Neural crest cell (in vitro differentiated cells): Measurements from ENCODE around the gene AADACL2. TPM values are rescaled to one million over a fixed set of nuclear protein-coding genes. Genes with fewer than 3 reads are reported as not detected.

Experiments used
- DNase-seq: peaks from one replicate; pipeline ENCODE4 v3.0.0; 2021; ENCODE audit warnings: low read depth, mixed read lengths, low spot score
- H3K27ac Mint-ChIP-seq: one replicate; pipeline ENCODE4 v1.8.0; 2021; ENCODE audit warnings: mild to moderate bottlenecking, mixed read lengths; ENCODE audit not compliant: unreplicated experiment
- H3K27me3 Mint-ChIP-seq: 2 replicates; pipeline ENCODE4 v1.8.0; 2021; ENCODE audit warnings: low read depth, mild to moderate bottlenecking, mixed read lengths
- H3K36me3 Mint-ChIP-seq: 2 replicates; pipeline ENCODE4 v1.8.0; 2021; ENCODE audit warnings: low read depth, mild to moderate bottlenecking, mixed read lengths
- H3K4me1 Mint-ChIP-seq: 2 replicates; pipeline ENCODE4 v1.8.0; 2021; ENCODE audit warnings: mixed read lengths
- H3K4me3 Mint-ChIP-seq: one replicate; pipeline ENCODE4 v1.8.0; 2021; ENCODE audit warnings: mild to moderate bottlenecking, mixed read lengths
- H3K9me3 Mint-ChIP-seq: 2 replicates; pipeline ENCODE4 v1.8.0; 2021; ENCODE audit warnings: mixed read lengths
- CTCF ChIP-seq: fragments of 200-600 bp; sonication (generic); conservative IDR thresholded peaks from 2 replicates; pipeline ENCODE4 v1.5.0; 2021; ENCODE audit warnings: antibody characterized with exemption, mild to moderate bottlenecking
- long read RNA-seq: library from polyadenylated mRNA; unstranded; transcript quantifications from one replicate; pipeline ENCODE4 v2.0.0, GENCODE V29; 2020
- total RNA-seq: library from RNA; stranded (reverse); gene quantifications from 2 replicates; pipeline ENCODE4 v1.2.1, GENCODE V29; 2021

The AADACL2 gene
- not detected in 2 replicates for total RNA-seq
- long read RNA-seq: 0 reads

GRCh38 chr3:151733613-151734012, at the start of gene AADACL2:
Gene AADACL2 (plus strand): TSS chr3:151733927. CDS start chr3:151734036, 109 bp downstream.
- no peak within 1 kb of the TSS for H3K27ac Mint-ChIP-seq
- no peaks in the 10 kb centered on the region for H3K36me3 Mint-ChIP-seq
- no peaks in the 10 kb centered on the region for H3K4me1 Mint-ChIP-seq
- H3K27me3 Mint-ChIP-seq: no peaks in the 10 kb centered on the region
- no peak for TF ChIP-seq CTCF
- H3K4me3 Mint-ChIP-seq: no peak within 1 kb of the TSS
- peaks cover 12% of the 10 kb centered on the region for H3K9me3 Mint-ChIP-seq
- DNase-seq: no peak

GRCh38 chr3:151684094-151684493, 49.6 kb upstream of the AADACL2 start:
- no peak for TF ChIP-seq CTCF
- no peaks in the 10 kb centered on the region for H3K4me1 Mint-ChIP-seq
- H3K9me3 Mint-ChIP-seq: peaks cover 12% of the 10 kb centered on the region
- H3K27me3 Mint-ChIP-seq: no peaks in the 10 kb centered on the region
- H3K4me3 Mint-ChIP-seq: no peak overlapping the region
- H3K27ac Mint-ChIP-seq: no peak overlapping the region
- no peaks in the 10 kb centered on the region for H3K36me3 Mint-ChIP-seq
- DNase-seq: no peak

- Mint-ChIP-seq H3K9me3 (peaks cover 11% of the 10 kb centered on the region), H3K36me3 (no peaks in the 10 kb centered on the region), H3K4me1 (no peaks in the 10 kb centered on the region), H3K27me3 (no peaks in the 10 kb centered on the region), H3K27ac (no peak overlapping the region), H3K4me3 (no peak overlapping the region)
- TF ChIP-seq CTCF: no peak
- DNase-seq: no peak
Measured at GRCh38 chr3:151686257-151686656, 47.5 kb upstream of the AADACL2 start.

GRCh38 chr3:151687076-151687475, 46.7 kb upstream of the AADACL2 start:
- no peaks in the 10 kb centered on the region for H3K4me1 Mint-ChIP-seq
- H3K27ac Mint-ChIP-seq: no peak overlapping the region
- TF ChIP-seq CTCF: no peak
- no peak overlapping the region for H3K4me3 Mint-ChIP-seq
- DNase-seq: no peak
- H3K27me3 Mint-ChIP-seq: no peaks in the 10 kb centered on the region
- H3K36me3 Mint-ChIP-seq: no peaks in the 10 kb centered on the region
- peaks cover 4% of the 10 kb centered on the region for H3K9me3 Mint-ChIP-seq

GRCh38 chr3:151688571-151688970, 45.2 kb upstream of the AADACL2 start:
- no peak overlapping the region for H3K4me3 Mint-ChIP-seq

More at GRCh38 chr3:151688571-151688970, 45.2 kb upstream of the AADACL2 start:
- no peaks in the 10 kb centered on the region for H3K4me1 Mint-ChIP-seq
- no peaks in the 10 kb centered on the region for H3K27me3 Mint-ChIP-seq
- no peaks in the 10 kb centered on the region for H3K9me3 Mint-ChIP-seq
- no peak overlapping the region for H3K27ac Mint-ChIP-seq
- no peaks in the 10 kb centered on the region for H3K36me3 Mint-ChIP-seq
- TF ChIP-seq CTCF: no peak
- DNase-seq: no peak
